ENCODE results near the gene HMOX2.

HMOX2 gene

GRCh38 chr16:4450931-4451519 is 25.2 kb upstream of the HMOX2 start:
- no peak for TF ChIP-seq GATA2 (IDR thresholded peaks at IDR 0.05; ENCODE audit: low read depth, low read length)
- TF ChIP-seq GATA3 (IDR thresholded peaks at IDR 0.05; ENCODE audit: low read depth, low read length): no peak

- TF ChIP-seq GATA3 (IDR thresholded peaks at IDR 0.05; ENCODE audit: low read depth, low read length): no peak
- no peak for TF ChIP-seq GATA2 (IDR thresholded peaks at IDR 0.05; ENCODE audit: low read depth, low read length)
Observed at GRCh38 chr16:4452674-4453073, 23.5 kb upstream of the HMOX2 start.

GRCh38 chr16:4454623-4455022 is 21.6 kb upstream of the HMOX2 start:
- TF ChIP-seq GATA2 (IDR thresholded peaks at IDR 0.05; ENCODE audit: low read depth, low read length) (no peak), GATA3 (IDR thresholded peaks at IDR 0.05; ENCODE audit: low read depth, low read length) (no peak)

GRCh38 chr16:4455081-4455480 is 21.1 kb upstream of the HMOX2 start:
- no peak for TF ChIP-seq GATA2 (IDR thresholded peaks at IDR 0.05; ENCODE audit: low read depth, low read length)
- no peak for TF ChIP-seq GATA3 (IDR thresholded peaks at IDR 0.05; ENCODE audit: low read depth, low read length)

- TF ChIP-seq GATA2 (IDR thresholded peaks at IDR 0.05; ENCODE audit: low read depth, low read length): no peak
- TF ChIP-seq GATA3 (IDR thresholded peaks at IDR 0.05; ENCODE audit: low read depth, low read length): no peak
Observed at GRCh38 chr16:4455951-4456350, 20.2 kb upstream of the HMOX2 start.

- TF ChIP-seq GATA3 (IDR thresholded peaks at IDR 0.05; ENCODE audit: low read depth, low read length) (no peak), GATA2 (IDR thresholded peaks at IDR 0.05; ENCODE audit: low read depth, low read length) (no peak)
Observed at GRCh38 chr16:4460936-4461249, 15.3 kb upstream of the HMOX2 start.

GRCh38 chr16:4461250-4462085 is 14.7 kb upstream of the HMOX2 start:
- TF ChIP-seq GATA3 (IDR thresholded peaks at IDR 0.05; ENCODE audit: low read depth, low read length) (no peak), GATA2 (IDR thresholded peaks at IDR 0.05; ENCODE audit: low read depth, low read length) (no peak)

- TF ChIP-seq GATA3 (IDR thresholded peaks at IDR 0.05; ENCODE audit: low read depth, low read length) (no peak), GATA2 (IDR thresholded peaks at IDR 0.05; ENCODE audit: low read depth, low read length) (no peak)
Observed at GRCh38 chr16:4463522-4464163, 12.6 kb upstream of the HMOX2 start.

- TF ChIP-seq GATA2 (IDR thresholded peaks at IDR 0.05; ENCODE audit: low read depth, low read length) (no peak), GATA3 (IDR thresholded peaks at IDR 0.05; ENCODE audit: low read depth, low read length) (no peak)
Observed at GRCh38 chr16:4465977-4466779, 10.0 kb upstream of the HMOX2 start.

GRCh38 chr16:4467916-4468315 is 8.3 kb upstream of the HMOX2 start:
- TF ChIP-seq GATA2 (IDR thresholded peaks at IDR 0.05; ENCODE audit: low read depth, low read length) (no peak), GATA3 (IDR thresholded peaks at IDR 0.05; ENCODE audit: low read depth, low read length) (no peak)

GRCh38 chr16:4468972-4469371 is 7.2 kb upstream of the HMOX2 start:
- TF ChIP-seq GATA2 (IDR thresholded peaks at IDR 0.05; ENCODE audit: low read depth, low read length) (no peak), GATA3 (IDR thresholded peaks at IDR 0.05; ENCODE audit: low read depth, low read length) (no peak)

- TF ChIP-seq GATA3 (IDR thresholded peaks at IDR 0.05; ENCODE audit: low read depth, low read length): no peak
- no peak for TF ChIP-seq GATA2 (IDR thresholded peaks at IDR 0.05; ENCODE audit: low read depth, low read length)
Observed at GRCh38 chr16:4471869-4472268, 4.3 kb upstream of the HMOX2 start.

- no peak for TF ChIP-seq GATA3 (IDR thresholded peaks at IDR 0.05; ENCODE audit: low read depth, low read length)
- no peak for TF ChIP-seq GATA2 (IDR thresholded peaks at IDR 0.05; ENCODE audit: low read depth, low read length)
Observed at GRCh38 chr16:4472880-4473279, 3.3 kb upstream of the HMOX2 start.
